ENCODE results near the gene FYN.

The FYN gene

DNA sequence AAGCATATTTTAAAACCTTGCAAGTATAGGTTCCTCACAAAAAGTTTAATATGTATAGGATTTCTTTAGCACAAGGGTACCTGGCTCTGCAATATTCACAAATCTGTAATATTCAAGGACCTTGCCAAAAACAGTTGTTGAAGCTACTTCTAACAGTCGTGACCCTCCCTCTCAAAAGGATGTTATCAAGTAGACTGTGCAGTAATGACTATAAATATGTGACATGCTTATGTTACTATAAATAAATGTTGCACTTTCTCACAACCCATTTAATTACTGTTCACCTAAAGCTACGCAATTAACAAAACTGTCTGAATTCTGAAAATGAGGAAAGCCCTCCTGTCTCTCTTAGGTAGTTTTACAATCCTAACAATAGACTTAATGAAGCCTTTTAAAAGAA, 41.8 kb downstream of the FYN start:
- DNase-seq (ENCODE audit: low read depth in 2 of 2) = no peak

DNA sequence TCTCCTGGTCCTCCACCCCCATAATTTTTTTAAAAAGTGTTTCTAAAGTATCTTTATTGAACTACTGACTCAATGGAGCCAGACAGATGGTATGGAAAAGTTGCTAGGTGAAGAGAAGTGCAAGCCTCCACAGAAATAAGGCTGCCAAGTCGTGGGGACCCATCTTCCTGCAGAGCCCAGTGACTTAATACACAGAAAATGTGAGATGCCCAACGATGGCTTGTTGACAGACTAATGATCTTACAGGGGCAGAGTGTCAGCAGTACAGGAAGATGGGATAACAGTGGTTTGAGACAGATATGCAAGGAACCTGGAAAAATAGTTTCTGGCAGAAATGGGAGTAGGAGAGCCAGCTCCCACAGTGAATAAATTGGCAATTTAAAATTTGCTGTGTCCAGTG, 43.3 kb downstream of the FYN start:
- no peak for DNase-seq (ENCODE audit: low read depth in 2 of 2)

DNA sequence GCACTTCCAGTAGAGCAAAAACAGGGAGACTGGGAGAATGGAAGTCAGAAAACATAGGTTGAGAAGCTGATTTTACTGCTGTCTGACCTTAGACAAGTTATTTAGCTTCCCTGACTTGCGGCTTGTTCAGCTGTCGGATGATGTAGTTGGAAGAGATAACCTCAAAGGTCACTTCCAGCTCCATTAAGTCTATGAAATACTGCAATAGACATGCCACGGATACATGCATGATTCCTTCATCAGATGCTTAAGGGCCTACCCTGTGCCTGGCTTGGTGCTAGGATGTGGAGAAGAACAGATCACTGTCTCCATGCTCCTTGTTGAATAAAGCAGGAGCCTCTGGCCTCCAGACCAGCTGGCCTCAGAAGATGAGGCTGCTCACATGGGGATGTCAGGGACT, 43.7 kb downstream of the FYN start:
- no peak for DNase-seq (ENCODE audit: low read depth in 2 of 2)

DNA sequence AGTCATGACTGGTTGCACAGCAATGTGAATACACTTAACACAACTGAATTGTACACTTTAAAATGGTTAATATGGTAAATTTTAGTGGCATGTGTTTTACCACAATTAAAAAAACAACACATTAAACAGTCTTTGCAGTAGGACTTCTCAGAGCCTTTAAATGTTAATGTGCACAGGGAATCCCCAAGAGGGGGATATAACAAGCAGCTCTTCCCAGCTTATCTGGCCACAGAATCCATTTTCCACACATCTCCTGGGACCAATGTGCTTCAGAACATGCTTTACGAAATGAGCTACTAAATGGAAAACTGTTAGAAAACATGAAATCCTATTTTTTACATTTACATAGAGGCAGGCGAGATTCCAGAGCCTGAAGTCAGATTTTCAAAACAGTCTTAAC, 44.4 kb downstream of the FYN start:
- no peak for DNase-seq (ENCODE audit: low read depth in 2 of 2)

DNA sequence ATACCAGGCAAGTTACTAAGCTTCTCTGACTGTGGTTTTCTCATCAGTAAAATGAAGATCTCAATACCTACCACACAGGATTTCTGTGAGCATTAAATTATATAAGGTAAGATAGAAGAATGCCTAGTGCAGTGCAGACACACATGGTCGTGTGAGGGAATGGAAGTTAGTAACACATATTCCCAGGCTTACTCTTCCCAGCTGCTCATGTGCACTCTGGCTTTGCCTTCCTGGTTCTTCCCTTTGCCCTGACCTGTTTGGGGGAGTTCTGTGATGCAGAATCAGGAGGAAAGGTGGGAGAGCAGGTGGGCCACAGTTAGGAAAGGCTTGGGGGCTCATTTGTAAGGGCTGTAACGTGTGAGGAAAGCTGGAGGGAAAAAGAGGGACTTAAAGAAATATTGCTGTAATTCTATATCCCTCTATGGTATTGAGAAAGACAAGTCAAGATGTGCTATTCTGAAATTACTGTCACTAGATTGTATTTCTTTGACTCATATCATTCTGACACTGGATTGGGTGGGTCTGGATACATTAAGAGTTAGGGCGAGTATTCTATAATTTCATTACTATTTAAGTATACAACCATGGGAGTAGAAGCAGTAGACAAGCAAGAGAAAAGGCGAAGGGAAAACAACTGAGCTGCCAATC, 47.7 kb downstream of the FYN start:
- DNase-seq (ENCODE audit: low read depth in 2 of 2) = no peak

DNA sequence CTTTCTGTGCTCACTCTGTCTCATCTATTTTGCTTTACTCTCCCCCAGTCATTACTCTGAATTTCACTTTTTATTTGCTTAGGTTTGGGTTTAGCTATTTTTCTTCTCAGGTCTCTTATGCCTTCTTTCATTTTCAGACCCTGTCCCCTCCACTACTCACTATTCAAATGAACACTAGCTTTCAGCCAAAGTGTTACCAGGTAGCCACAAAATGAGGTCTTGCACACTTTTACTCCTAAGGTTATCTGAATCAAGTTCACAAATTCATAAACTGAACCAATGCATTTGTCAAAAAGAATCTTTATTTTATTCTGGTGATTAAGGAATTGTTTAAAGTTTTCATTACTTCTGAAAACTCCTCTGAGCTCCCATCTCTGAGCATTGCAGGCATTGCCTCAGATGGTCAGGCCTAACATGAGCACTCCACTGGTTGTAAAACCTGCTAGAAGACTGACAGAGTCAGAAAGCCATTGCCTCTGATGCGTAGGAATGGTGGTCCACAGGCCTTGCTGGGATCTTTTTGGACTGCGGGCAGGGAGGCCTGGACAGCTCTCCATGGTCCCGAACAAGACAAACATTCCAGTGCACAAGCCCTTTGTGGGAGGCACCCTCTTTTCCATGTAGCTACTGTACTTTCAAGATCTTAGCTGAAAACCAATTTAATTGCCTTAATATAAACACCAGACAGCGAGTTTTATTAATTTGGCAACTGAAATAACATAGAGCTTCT, 48.5 kb downstream of the FYN start:
- no peak for DNase-seq (ENCODE audit: low read depth in 2 of 2)

DNA sequence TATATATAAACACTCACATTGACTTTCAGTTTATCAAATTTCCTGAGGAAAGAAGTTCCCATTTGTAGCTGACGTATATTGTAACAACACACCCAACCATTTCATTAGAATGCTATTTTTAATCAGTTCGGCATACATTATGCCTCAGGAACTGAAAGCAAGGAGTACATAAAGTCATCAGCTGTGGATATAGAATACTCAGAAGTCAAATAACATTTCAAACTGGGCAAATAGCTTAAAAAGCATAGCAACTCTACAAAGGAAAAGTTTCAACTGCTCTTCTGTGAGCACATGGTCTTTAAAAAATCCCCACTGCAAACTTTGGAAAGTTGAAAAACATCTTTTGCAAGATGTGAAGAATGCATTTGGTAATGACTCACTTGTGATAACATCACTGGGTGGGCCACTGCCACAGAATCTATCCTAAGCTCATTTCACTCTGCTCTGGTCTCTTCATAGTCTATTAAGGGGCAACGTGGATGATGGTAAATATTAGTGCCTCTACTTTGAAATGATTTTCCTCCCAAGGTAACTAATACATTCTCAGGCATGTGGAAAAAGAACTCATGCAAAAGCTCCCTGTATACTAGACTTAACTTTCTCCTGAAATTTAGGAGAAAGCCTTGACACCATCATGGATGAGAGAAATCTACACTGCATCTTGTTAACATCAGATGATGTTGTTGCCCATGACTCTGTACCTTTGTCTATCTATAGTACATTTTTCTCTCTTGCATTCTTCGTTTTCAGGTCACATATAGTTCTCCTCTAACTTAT, 49.2 kb downstream of the FYN start:
- no peak for DNase-seq (ENCODE audit: low read depth in 2 of 2)

DNA sequence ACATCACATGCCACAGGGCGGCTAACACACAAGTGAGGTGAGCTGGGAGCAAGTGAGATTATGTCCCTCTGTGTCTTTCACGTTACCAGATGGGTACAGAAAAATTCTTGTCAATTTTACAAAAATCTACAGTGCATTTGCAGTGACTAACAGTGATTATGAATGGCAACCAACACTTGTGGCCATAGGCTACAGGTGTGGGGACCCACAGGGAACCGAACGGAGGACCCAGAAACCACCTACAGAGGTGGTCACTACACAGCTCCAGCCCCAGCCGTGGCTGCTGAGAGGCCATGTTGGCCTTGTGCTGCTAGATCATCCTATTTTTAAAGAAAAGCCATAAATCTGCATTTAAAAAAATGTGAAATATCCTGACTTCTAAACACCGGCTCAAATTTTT, 50.2 kb downstream of the FYN start:
- no peak for DNase-seq (ENCODE audit: low read depth in 2 of 2)

DNA sequence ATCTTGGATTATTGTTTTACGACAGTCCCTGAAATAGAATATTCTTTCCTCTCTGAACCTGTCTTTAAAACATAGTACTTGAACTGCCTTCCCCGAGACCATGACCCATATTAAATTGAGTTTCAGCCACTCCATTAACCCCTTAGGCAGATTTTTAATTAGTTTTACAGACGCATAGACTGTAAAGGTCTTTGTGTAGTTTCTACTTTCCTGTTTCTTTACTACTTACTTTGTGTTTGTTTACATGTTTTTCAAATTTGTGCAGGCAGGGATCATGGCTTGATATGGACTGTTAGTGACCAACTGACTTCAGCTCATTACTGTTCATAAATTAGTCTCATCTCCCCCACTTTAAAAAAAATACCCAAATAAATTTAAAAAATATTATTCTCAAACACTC, 53.8 kb downstream of the FYN start:
- no peak for DNase-seq (ENCODE audit: low read depth in 2 of 2)

DNA sequence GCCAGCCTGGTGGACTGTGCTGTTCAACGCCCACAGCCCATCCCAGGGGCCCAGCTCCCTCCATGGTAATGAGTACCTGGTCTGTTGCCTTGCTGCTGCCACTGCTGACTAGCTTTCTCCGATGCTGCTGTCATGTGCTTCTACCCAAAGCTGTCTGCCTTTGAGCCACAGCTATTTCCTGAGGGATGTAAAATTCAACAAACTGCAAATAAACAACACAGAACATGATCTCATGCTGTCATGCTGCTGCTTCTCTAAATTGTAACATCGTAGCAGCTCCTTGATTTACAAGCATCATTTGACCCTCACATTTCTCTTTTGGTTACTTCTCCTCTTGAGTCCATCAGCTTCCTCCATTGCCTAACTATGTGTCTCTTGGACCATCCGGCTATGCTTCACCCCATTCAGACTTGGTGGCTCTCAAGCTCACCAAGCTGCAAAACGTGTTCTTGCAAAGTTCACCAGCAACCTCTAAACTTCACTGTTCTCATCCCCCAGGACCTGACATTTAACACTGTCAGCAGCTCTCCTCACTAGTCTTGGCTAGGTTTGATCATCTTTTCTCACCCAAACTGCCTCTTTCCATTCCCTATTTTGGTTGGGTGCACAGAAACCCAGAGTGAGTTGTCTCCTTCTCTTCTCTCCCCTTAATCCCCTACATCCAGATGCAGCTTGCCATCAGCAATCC, 54.6 kb downstream of the FYN start:
- no peak for DNase-seq (ENCODE audit: low read depth in 2 of 2)

DNA sequence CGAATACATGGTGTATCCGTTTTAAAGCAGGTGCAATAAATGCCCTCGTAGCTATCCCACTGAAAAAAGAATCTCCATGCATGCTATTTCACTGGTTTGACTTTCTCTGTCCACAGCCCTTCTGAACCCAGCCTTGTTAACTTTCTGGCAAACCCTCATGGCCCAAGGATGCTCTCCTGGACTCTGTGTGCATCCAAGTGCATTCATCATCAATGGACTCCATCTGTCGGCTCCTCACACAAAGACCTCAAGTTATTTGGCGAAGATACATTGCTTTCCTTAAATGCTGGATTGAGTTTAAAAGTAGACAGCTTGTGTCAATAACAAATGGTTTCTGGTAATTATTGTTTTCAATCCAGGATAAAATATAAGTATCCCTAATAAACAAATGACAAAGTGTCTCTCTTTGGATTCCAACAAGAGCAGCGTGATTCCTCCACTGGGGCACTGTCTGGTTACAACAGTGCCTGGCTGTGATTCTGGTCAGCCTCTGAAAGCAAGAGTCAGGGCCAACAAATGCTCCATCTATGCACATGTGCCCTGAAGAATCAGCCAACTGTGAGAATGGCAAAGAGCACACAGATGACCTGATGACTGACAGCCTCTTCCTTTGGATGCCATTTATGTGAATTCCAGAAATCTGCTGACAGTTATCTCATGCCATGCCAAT, 55.7 kb downstream of the FYN start:
- DNase-seq (ENCODE audit: low read depth in 2 of 2) = no peak

DNA sequence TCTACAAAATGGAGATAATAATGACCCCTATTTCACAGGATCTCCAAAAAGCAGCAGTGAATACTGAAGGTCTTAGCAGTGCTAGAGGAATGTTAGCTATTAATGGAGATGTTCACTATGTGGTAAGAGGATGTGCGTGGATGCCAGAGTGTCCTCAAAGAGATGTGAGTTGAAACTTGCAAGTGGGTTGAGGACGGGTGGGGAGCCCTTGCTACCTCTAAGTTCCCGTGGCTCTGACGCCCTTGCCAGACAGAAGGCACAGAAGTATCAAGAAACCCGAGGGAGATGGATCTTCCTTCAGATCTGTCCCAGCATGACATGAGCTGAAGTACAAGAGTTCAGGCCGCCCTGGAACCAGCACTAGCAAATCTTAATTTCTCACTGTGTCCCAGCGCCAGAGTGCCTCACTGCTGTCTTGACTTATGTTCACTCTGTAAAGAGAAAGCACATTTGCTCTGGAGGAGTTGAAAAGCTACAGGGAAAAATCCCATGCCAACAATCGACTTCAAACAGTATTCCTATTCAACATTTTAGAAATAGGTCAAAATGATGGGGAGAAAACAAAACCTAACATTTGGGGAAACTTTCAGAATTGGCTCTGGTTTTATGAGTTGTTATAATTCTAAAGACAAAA, 59.5 kb downstream of the FYN start:
- no peak for DNase-seq (ENCODE audit: low read depth in 2 of 2)

DNA sequence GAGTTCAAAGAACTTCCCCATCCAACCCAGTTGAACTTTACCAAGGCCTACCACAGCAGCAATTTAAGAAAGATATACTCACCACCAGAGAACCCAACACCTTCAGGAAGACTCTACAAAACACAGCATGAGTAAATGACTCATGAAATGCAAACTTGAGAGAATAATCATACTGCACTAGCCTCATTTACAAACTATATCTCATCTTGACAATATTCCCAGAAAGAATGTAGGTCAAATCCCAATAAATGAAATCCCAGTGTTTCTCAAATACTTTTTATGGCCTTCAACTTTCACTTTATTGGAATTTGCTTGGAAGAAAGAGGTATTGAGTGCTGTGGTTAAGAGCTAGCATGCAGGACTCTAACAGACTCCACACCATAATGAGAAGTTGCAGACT, 60.0 kb downstream of the FYN start:
- no peak for DNase-seq (ENCODE audit: low read depth in 2 of 2)

DNA sequence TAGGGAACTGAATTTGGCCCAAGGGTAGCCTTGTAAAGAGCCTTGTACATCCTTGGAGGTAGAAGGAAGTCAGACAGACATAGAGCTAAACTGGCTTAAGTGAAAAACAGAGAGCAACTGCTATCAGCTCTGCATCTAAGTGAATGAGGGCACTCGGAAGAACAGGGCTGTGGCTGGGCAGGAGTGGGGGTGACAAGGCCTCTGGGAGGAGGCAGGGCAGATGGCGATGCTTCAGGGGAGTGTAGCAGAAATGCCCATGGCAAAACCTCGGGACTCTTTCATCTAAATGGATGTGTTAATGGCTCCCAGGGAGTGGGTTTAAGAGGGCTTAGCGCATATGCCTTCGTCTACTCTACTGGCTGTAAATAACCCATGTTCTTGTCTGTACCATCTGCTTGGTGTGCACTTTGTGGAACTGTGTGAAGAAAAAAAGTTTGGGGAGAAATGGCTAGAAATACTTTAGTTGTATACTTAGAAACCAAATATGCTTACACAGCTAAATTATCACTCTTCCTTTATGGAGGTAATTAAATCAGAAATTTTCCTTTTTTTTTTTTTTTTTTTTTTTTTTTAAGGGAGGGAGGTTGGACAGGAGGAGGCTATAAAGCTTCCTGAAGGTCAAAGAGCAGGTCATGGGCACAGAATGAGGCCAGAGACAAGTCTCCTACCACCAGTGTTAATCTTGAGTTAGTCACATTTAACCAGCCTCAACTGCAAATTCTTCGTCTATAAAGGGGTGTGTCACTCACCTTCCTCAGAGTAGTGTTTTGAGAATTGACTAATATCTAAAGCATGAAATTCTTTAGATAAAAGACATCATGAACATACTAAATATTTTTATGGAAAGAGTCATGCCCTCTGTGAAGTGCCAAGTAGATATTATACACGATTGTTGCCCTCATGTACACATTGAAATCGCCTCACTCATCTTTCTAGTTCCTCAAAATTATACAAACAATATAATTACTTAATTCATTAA, 60.9 kb downstream of the FYN start:
- DNase-seq (ENCODE audit: low read depth in 2 of 2) = no peak

DNA sequence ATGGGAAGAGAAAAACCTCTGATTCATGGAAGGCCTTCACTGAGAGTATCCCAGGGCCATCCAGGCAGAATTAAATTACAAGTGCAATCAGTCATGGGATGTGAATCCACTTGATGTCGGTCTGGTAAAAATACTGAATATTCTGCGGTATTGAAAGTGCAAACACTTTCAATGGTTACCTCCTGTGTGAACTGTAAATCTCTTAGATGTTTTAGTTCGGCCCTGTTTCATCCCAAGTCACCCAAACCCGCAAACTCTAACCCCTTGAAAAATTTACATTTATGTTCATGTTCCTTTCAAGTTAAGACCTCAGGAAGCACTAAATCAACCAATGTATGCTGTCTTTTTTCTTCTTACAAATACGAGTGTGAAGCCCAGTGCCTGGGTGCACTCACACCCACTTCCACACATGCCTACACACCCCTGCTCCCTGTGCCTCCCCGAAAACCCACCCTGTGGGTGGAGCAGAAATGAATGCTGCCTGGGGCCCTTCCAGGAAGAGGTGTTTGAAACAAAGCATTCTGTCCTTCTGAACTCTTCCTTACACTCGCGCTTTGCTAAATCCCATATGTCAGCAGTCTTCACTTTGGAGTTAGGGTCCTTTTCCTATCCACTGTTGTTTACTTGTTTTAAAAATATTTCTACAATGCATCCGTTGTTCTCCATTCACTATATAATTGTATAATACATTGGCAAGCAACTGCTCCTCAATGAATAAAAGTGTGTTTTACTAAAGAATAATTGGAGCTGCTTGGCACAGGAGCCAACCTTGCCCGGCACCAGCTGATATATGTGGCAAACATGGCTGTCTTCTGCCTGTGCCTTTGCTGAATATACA, 62.7 kb downstream of the FYN start:
- DNase-seq (ENCODE audit: low read depth in 2 of 2) = no peak

DNA sequence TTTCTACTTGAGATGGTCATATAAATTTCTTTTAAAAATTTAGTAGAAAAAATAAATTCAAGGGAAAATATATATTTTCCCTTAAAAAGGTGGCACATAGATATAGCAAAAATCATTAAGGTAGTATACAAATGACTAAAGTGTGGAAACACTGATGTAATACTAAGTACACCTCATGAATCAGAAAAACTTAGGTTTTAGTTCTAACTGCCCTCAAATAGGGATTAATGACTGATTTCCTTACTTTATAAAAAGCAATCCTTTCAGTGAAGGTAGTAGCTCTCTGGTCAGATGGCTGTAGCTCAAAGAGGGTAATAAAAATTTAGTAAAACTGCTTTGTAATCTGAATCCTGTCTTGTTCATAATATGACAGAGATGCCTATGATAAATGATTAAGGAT, 63.5 kb downstream of the FYN start:
- DNase-seq (ENCODE audit: low read depth in 2 of 2) = no peak

DNA sequence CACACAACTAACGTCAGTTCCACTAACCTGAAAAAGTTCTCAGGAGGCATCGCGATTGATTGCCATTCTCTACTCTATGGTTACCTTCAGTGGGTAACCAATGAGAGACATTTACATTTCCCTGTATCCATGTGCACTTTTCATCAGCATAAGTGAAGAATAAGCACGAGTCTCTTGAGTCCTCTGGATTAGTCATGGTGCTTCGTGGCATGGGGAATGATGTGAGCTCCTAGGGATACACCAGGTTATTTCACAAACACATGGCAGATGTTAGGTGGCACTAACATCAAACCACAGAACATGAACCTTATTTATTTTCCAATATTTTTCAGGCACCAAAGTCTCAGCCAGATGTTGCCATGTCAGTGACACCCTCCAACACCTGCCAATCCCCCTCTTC, 64.0 kb downstream of the FYN start:
- no peak for DNase-seq (ENCODE audit: low read depth in 2 of 2)

DNA sequence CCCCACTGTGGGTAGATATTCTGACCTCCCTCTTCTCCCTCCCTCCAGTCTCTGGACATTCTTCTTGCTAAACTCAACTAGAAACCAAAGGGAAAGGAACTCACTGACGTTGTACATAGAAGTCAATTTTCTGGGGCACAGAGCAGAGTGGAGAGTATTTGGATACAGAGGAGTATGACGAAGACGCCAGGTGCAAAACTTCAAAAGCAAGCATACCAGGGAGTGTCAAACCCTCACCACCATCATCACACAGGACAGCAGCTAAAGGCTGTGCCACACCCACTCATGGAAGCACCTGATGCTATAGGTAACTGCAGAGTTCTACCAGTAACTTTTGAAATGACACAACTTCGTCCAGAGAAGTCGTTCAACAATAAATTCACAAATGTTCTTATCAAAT, 64.8 kb downstream of the FYN start:
- DNase-seq (ENCODE audit: low read depth in 2 of 2) = no peak

Measured in activated CD4-positive, alpha-beta T cell treated with anti-CD3 and anti-CD28 coated beads for 24 hours (primary cell).